ENCODE measurements around the gene TMEM232. TPM values are rescaled to one million over a fixed set of nuclear protein-coding genes. Genes with fewer than 3 reads are reported as not detected.
A peak's percentile ranks its signal among the peaks of the same experiment; 100 is the strongest.

The TMEM232 gene
- total and polyA plus RNA-seq, 7 experiments from 2014 or later, result 0.43 to 3.0 (median 1.8) TPM

- ATAC-seq, result no peak
- no peaks in the 10 kb centered on the region for H3K27me3 ChIP-seq (ENCODE audit: control insufficient read depth in 2 of 2, insufficient read depth in 2 of 2, low read length in 2 of 2)
Measured at GRCh38 chr5:110718311-110718710, 8.2 kb downstream of the TMEM232 start.

GRCh38 chr5:110716247-110717245 lies 9.9 kb downstream of the TMEM232 start:
- peaks cover 0 to 16% (median 4%) of the 10 kb centered on the region in 5 donors for H3K27me3 Mint-ChIP-seq
- H3K4me3 Mint-ChIP-seq, result no peak overlapping the region
- H3K9me3 ChIP-seq (ENCODE audit: control insufficient read depth in 2 of 3, low read length in 3 of 3), result no peaks in the 10 kb centered on the region
- H3K4me3 ChIP-seq (ENCODE audit: low read length), result no peak overlapping the region
- ChIA-PET CTCF (no interaction called here), POLR2A (no interaction called here)
- H3K27ac ChIP-seq (ENCODE audit: low read depth, low read length), result no peak overlapping the region
- H3K36me3 Mint-ChIP-seq, result no peaks in the 10 kb centered on the region
- intact Hi-C loops (cut with micrococcal nuclease), result no loop called here
- H3K4me1 Mint-ChIP-seq, result no peaks in the 10 kb centered on the region
- peaks cover 0 to under 1% (median 0%) of the 10 kb centered on the region in 11 donors for H3K9me3 Mint-ChIP-seq
- ATAC-seq, result no peak
- no peaks in the 10 kb centered on the region for H3K4me1 ChIP-seq (ENCODE audit: control insufficient read depth in 2 of 2, insufficient read depth in 2 of 2, low read length in 2 of 2)
- DNase-seq, result no peak
- H3K27ac Mint-ChIP-seq, result no peak overlapping the region
- no peaks in the 10 kb centered on the region for H3K36me3 ChIP-seq (ENCODE audit: control insufficient read depth in 2 of 3, insufficient read depth in 3 of 3, low read length in 3 of 3)
- no peaks in the 10 kb centered on the region for H3K27me3 ChIP-seq (ENCODE audit: control insufficient read depth in 2 of 2, insufficient read depth in 2 of 2, low read length in 2 of 2)

More at GRCh38 chr5:110718311-110718710, 8.2 kb downstream of the TMEM232 start:
- Histone ChIP-seq H3K4me1 (ENCODE audit: control insufficient read depth in 2 of 2, insufficient read depth in 2 of 2, low read length in 2 of 2) (no peaks in the 10 kb centered on the region), H3K9me3 (ENCODE audit: control insufficient read depth in 2 of 3, low read length in 3 of 3) (no peaks in the 10 kb centered on the region), H3K27ac (ENCODE audit: low read depth, low read length) (no peak overlapping the region), H3K36me3 (ENCODE audit: control insufficient read depth in 2 of 3, insufficient read depth in 3 of 3, low read length in 3 of 3) (no peaks in the 10 kb centered on the region), H3K4me3 (ENCODE audit: low read length) (no peak overlapping the region)
- DNase-seq, result no peak
- Mint-ChIP-seq H3K4me1 (no peaks in the 10 kb centered on the region), H3K27me3 (peaks cover 0 to 15% (median 4%) of the 10 kb centered on the region in 5 donors), H3K9me3 (no peaks in the 10 kb centered on the region), H3K4me3 (no peak overlapping the region), H3K27ac (no peak overlapping the region), H3K36me3 (no peaks in the 10 kb centered on the region)
- intact Hi-C loops (cut with micrococcal nuclease), result no loop called here
- POLR2A ChIA-PET, result no interaction called here
- CTCF ChIA-PET, result no interaction called here

GRCh38 chr5:110707260-110707844 lies 19.1 kb downstream of the TMEM232 start:
- no peaks in the 10 kb centered on the region for H3K27me3 ChIP-seq (ENCODE audit: control insufficient read depth in 2 of 2, insufficient read depth in 2 of 2, low read length in 2 of 2)
- H3K4me3 Mint-ChIP-seq, result no peak overlapping the region
- peaks cover 0 to 3% (median 0%) of the 10 kb centered on the region in 5 donors for H3K36me3 Mint-ChIP-seq
- H3K4me3 ChIP-seq (ENCODE audit: low read length), result no peak overlapping the region
- ChIA-PET CTCF (no interaction called here), POLR2A (no interaction called here)
- DNase-seq (no peak), ATAC-seq (no peak)
- H3K27me3 Mint-ChIP-seq, result peaks cover 4 to 47% (median 25%) of the 10 kb centered on the region in 5 donors
- peak overlapping the region in 1 of 9 donors; percentile 26 for H3K27ac Mint-ChIP-seq
- no peaks in the 10 kb centered on the region for H3K9me3 ChIP-seq (ENCODE audit: control insufficient read depth in 2 of 3, low read length in 3 of 3)
- H3K4me1 ChIP-seq (ENCODE audit: control insufficient read depth in 2 of 2, insufficient read depth in 2 of 2, low read length in 2 of 2), result no peaks in the 10 kb centered on the region
- no peaks in the 10 kb centered on the region for H3K4me1 Mint-ChIP-seq
- H3K27ac ChIP-seq (ENCODE audit: low read depth, low read length), result no peak overlapping the region
- intact Hi-C loops (cut with micrococcal nuclease), result no loop called here
- H3K36me3 ChIP-seq (ENCODE audit: control insufficient read depth in 2 of 3, insufficient read depth in 3 of 3, low read length in 3 of 3), result no peaks in the 10 kb centered on the region
- peaks cover 0 to 3% (median 0%) of the 10 kb centered on the region in 11 donors for H3K9me3 Mint-ChIP-seq

- peaks cover 0 to 3% (median 0%) of the 10 kb centered on the region in 11 donors for H3K9me3 Mint-ChIP-seq
- no peak for DNase-seq
- H3K9me3 ChIP-seq (ENCODE audit: control insufficient read depth in 2 of 3, low read length in 3 of 3), result no peaks in the 10 kb centered on the region
- peaks cover 4 to 43% (median 16%) of the 10 kb centered on the region in 5 donors for H3K27me3 Mint-ChIP-seq
- peaks cover 0 to 3% (median 0%) of the 10 kb centered on the region in 5 donors for H3K36me3 Mint-ChIP-seq
- ChIA-PET CTCF (no interaction called here), POLR2A (no interaction called here)
- H3K36me3 ChIP-seq (ENCODE audit: control insufficient read depth in 2 of 3, insufficient read depth in 3 of 3, low read length in 3 of 3), result no peaks in the 10 kb centered on the region
- no peak overlapping the region for H3K27ac Mint-ChIP-seq
- no peaks in the 10 kb centered on the region for H3K27me3 ChIP-seq (ENCODE audit: control insufficient read depth in 2 of 2, insufficient read depth in 2 of 2, low read length in 2 of 2)
- no peak overlapping the region for H3K4me3 Mint-ChIP-seq
- ATAC-seq, result no peak
- no peaks in the 10 kb centered on the region for H3K4me1 ChIP-seq (ENCODE audit: control insufficient read depth in 2 of 2, insufficient read depth in 2 of 2, low read length in 2 of 2)
- no peaks in the 10 kb centered on the region for H3K4me1 Mint-ChIP-seq
- intact Hi-C loops (cut with micrococcal nuclease), result no loop called here
- no peak overlapping the region for H3K27ac ChIP-seq (ENCODE audit: low read depth, low read length)
- no peak overlapping the region for H3K4me3 ChIP-seq (ENCODE audit: low read length)
Measured at GRCh38 chr5:110705349-110705748, 21.1 kb downstream of the TMEM232 start.

GRCh38 chr5:110703481-110703880 lies 23.0 kb downstream of the TMEM232 start:
- peaks cover 0 to 31% (median 14%) of the 10 kb centered on the region in 5 donors for H3K27me3 Mint-ChIP-seq
- ATAC-seq (no peak), DNase-seq (no peak)
- Histone ChIP-seq H3K27me3 (ENCODE audit: control insufficient read depth in 2 of 2, insufficient read depth in 2 of 2, low read length in 2 of 2) (no peaks in the 10 kb centered on the region), H3K9me3 (ENCODE audit: control insufficient read depth in 2 of 3, low read length in 3 of 3) (no peaks in the 10 kb centered on the region), H3K27ac (ENCODE audit: low read depth, low read length) (no peak overlapping the region), H3K36me3 (ENCODE audit: control insufficient read depth in 2 of 3, insufficient read depth in 3 of 3, low read length in 3 of 3) (no peaks in the 10 kb centered on the region), H3K4me3 (ENCODE audit: low read length) (no peak overlapping the region), H3K4me1 (ENCODE audit: control insufficient read depth in 2 of 2, insufficient read depth in 2 of 2, low read length in 2 of 2) (no peaks in the 10 kb centered on the region)
- intact Hi-C loops (cut with micrococcal nuclease), result no loop called here
- H3K9me3 Mint-ChIP-seq, result peaks cover 0 to 2% (median 0%) of the 10 kb centered on the region in 11 donors
- POLR2A ChIA-PET, result no interaction called here
- H3K36me3 Mint-ChIP-seq, result peaks cover 0 to 3% (median 0%) of the 10 kb centered on the region in 5 donors
- no peak overlapping the region for H3K4me3 Mint-ChIP-seq
- CTCF ChIA-PET, result no interaction called here
- no peaks in the 10 kb centered on the region for H3K4me1 Mint-ChIP-seq
- no peak overlapping the region for H3K27ac Mint-ChIP-seq

- Histone ChIP-seq H3K9me3 (ENCODE audit: control insufficient read depth in 2 of 3, low read length in 3 of 3) (no peaks in the 10 kb centered on the region), H3K4me3 (ENCODE audit: low read length) (no peak overlapping the region), H3K4me1 (ENCODE audit: control insufficient read depth in 2 of 2, insufficient read depth in 2 of 2, low read length in 2 of 2) (no peaks in the 10 kb centered on the region), H3K27ac (ENCODE audit: low read depth, low read length) (no peak overlapping the region), H3K27me3 (ENCODE audit: control insufficient read depth in 2 of 2, insufficient read depth in 2 of 2, low read length in 2 of 2) (no peaks in the 10 kb centered on the region), H3K36me3 (ENCODE audit: control insufficient read depth in 2 of 3, insufficient read depth in 3 of 3, low read length in 3 of 3) (no peaks in the 10 kb centered on the region)
- no peak for DNase-seq
- peaks cover 0 to 28% (median 10%) of the 10 kb centered on the region in 5 donors for H3K27me3 Mint-ChIP-seq
- no peak for ATAC-seq
- ChIA-PET POLR2A (no interaction called here), CTCF (no interaction called here)
- H3K4me1 Mint-ChIP-seq, result no peaks in the 10 kb centered on the region
- H3K4me3 Mint-ChIP-seq, result no peak overlapping the region
- intact Hi-C loops (cut with micrococcal nuclease), result no loop called here
- no peak overlapping the region for H3K27ac Mint-ChIP-seq
- peaks cover 0 to 3% (median 0%) of the 10 kb centered on the region in 5 donors for H3K36me3 Mint-ChIP-seq
- H3K9me3 Mint-ChIP-seq, result peaks cover 0 to 2% (median 0%) of the 10 kb centered on the region in 11 donors
Measured at GRCh38 chr5:110702704-110703103, 23.8 kb downstream of the TMEM232 start.

Data from naive thymus-derived CD4-positive, alpha-beta T cell (primary cell).